Stimulated activated naive CD8-positive, alpha-beta T cell treated with anti-CD3 and anti-CD28 coated beads, Interleukin-15, amount 100 ng/mL, for 72 hours (primary cell): ENCODE results near the gene C6orf163.
A peak's percentile ranks its signal among the peaks of the same experiment; 100 is the strongest.

ENCODE experiments used
- ATAC-seq: fragments of 150-1000 bp; cut with Tn5 transposase; 2 replicates; pipeline ENCODE4 v1.10.0; 2021; ENCODE audit warnings: mild to moderate bottlenecking, moderate library complexity
- DNase-seq, 2 donors: peaks; one replicate each; pipeline ENCODE4 v3.0.0; 2021 to 2022
- H3K27ac Mint-ChIP-seq, 2 donors: one replicate each; pipeline ENCODE4 v1.8.0; 2022; ENCODE audit warnings: mild to moderate bottlenecking in 2 of 2, mixed read lengths in 2 of 2, moderate library complexity in 2 of 2
- H3K27me3 Mint-ChIP-seq: one replicate; pipeline ENCODE4 v1.8.0; 2022; ENCODE audit warnings: mixed read lengths
- H3K4me1 Mint-ChIP-seq: one replicate; pipeline ENCODE4 v1.8.0; 2022; ENCODE audit warnings: mild to moderate bottlenecking, mixed read lengths
- H3K4me3 Mint-ChIP-seq, 2 donors: one replicate each; pipeline ENCODE4 v1.8.0; 2022; ENCODE audit warnings: mild to moderate bottlenecking in 2 of 2, mixed read lengths in 2 of 2, moderate library complexity in 1 of 2
- H3K9me3 Mint-ChIP-seq, 2 donors: one replicate each; pipeline ENCODE4 v1.8.0; 2022; ENCODE audit warnings: mixed read lengths in 2 of 2

The C6orf163 gene

GRCh38 chr6:87341158-87341557 is 3.5 kb upstream of the C6orf163 start:
- Mint-ChIP-seq H3K27me3 (no peaks in the 10 kb centered on the region), H3K27ac (no peak overlapping the region), H3K4me1 (no peaks in the 10 kb centered on the region), H3K4me3 (no peak overlapping the region), H3K9me3 (no peaks in the 10 kb centered on the region)
- no peak for DNase-seq
- no peak for ATAC-seq

GRCh38 chr6:87341899-87342298 is 2.7 kb upstream of the C6orf163 start:
- DNase-seq, result no peak
- H3K9me3 Mint-ChIP-seq, result no peaks in the 10 kb centered on the region
- H3K27me3 Mint-ChIP-seq, result no peaks in the 10 kb centered on the region
- no peak overlapping the region for H3K27ac Mint-ChIP-seq
- no peak for ATAC-seq
- H3K4me1 Mint-ChIP-seq, result no peaks in the 10 kb centered on the region
- no peak overlapping the region for H3K4me3 Mint-ChIP-seq

- Mint-ChIP-seq H3K4me3 (no peak overlapping the region), H3K27ac (no peak overlapping the region), H3K27me3 (no peaks in the 10 kb centered on the region), H3K4me1 (no peaks in the 10 kb centered on the region), H3K9me3 (no peaks in the 10 kb centered on the region)
- no peak for DNase-seq
- no peak for ATAC-seq
These were observed 1.8 kb upstream of the C6orf163 start for GRCh38 chr6:87342829-87343228.

- ATAC-seq (no peak), DNase-seq (no peak)
- no peak overlapping the region for H3K27ac Mint-ChIP-seq
- H3K4me3 Mint-ChIP-seq, result no peak overlapping the region
- no peaks in the 10 kb centered on the region for H3K9me3 Mint-ChIP-seq
- H3K27me3 Mint-ChIP-seq, result no peaks in the 10 kb centered on the region
- no peaks in the 10 kb centered on the region for H3K4me1 Mint-ChIP-seq
These were observed 2.1 kb downstream of the C6orf163 start for GRCh38 chr6:87346700-87347099.

- Mint-ChIP-seq H3K4me3 (no peak overlapping the region), H3K4me1 (no peaks in the 10 kb centered on the region), H3K27ac (no peak overlapping the region), H3K9me3 (no peaks in the 10 kb centered on the region), H3K27me3 (no peaks in the 10 kb centered on the region)
- DNase-seq (no peak), ATAC-seq (no peak)
These were observed 5.3 kb downstream of the C6orf163 start for GRCh38 chr6:87349896-87350295.

GRCh38 chr6:87350516-87350915 is 5.9 kb downstream of the C6orf163 start:
- Mint-ChIP-seq H3K9me3 (no peaks in the 10 kb centered on the region), H3K27ac (no peak overlapping the region), H3K4me1 (no peaks in the 10 kb centered on the region), H3K27me3 (no peaks in the 10 kb centered on the region), H3K4me3 (no peak overlapping the region)
- DNase-seq (no peak), ATAC-seq (no peak)

- no peak for DNase-seq
- no peaks in the 10 kb centered on the region for H3K9me3 Mint-ChIP-seq
- no peaks in the 10 kb centered on the region for H3K4me1 Mint-ChIP-seq
- H3K27me3 Mint-ChIP-seq, result no peaks in the 10 kb centered on the region
- no peak overlapping the region for H3K27ac Mint-ChIP-seq
- ATAC-seq, result no peak
- H3K4me3 Mint-ChIP-seq, result no peak overlapping the region
These were observed 7.0 kb downstream of the C6orf163 start for GRCh38 chr6:87351583-87351982.

- Mint-ChIP-seq H3K27me3 (no peaks in the 10 kb centered on the region), H3K9me3 (no peaks in the 10 kb centered on the region), H3K4me1 (no peaks in the 10 kb centered on the region), H3K4me3 (no peak overlapping the region), H3K27ac (no peak overlapping the region)
- ATAC-seq, result no peak
- DNase-seq, result no peak
These were observed 11.6 kb downstream of the C6orf163 start for GRCh38 chr6:87356181-87356580.

GRCh38 chr6:87357479-87358196 is 13.0 kb downstream of the C6orf163 start:
- H3K27ac Mint-ChIP-seq, result no peak overlapping the region
- no peak for ATAC-seq
- no peaks in the 10 kb centered on the region for H3K27me3 Mint-ChIP-seq
- no peaks in the 10 kb centered on the region for H3K4me1 Mint-ChIP-seq
- no peak for DNase-seq
- no peak overlapping the region for H3K4me3 Mint-ChIP-seq
- no peaks in the 10 kb centered on the region for H3K9me3 Mint-ChIP-seq

- Mint-ChIP-seq H3K27me3 (no peaks in the 10 kb centered on the region), H3K9me3 (peaks cover 12 to 15% of the 10 kb centered on the region in 2 donors), H3K4me3 (no peak overlapping the region), H3K4me1 (no peaks in the 10 kb centered on the region), H3K27ac (no peak overlapping the region)
- no peak for DNase-seq
- ATAC-seq, result no peak
These were observed 20.1 kb downstream of the C6orf163 start for GRCh38 chr6:87364602-87365252.

GRCh38 chr6:87366072-87366827 is 21.6 kb downstream of the C6orf163 start:
- Mint-ChIP-seq H3K27me3 (no peaks in the 10 kb centered on the region), H3K9me3 (peaks cover 16 to 19% of the 10 kb centered on the region in 2 donors), H3K4me3 (no peak overlapping the region), H3K27ac (no peak overlapping the region), H3K4me1 (no peaks in the 10 kb centered on the region)
- no peak for DNase-seq
- no peak for ATAC-seq

- no peaks in the 10 kb centered on the region for H3K27me3 Mint-ChIP-seq
- H3K4me3 Mint-ChIP-seq, result no peak overlapping the region
- ATAC-seq, result no peak
- peaks cover 16 to 19% of the 10 kb centered on the region in 2 donors for H3K9me3 Mint-ChIP-seq
- no peaks in the 10 kb centered on the region for H3K4me1 Mint-ChIP-seq
- no peak overlapping the region for H3K27ac Mint-ChIP-seq
- no peak for DNase-seq
These were observed 22.3 kb downstream of the C6orf163 start for GRCh38 chr6:87366899-87367298.

- H3K4me3 Mint-ChIP-seq, result no peak overlapping the region
- no peaks in the 10 kb centered on the region for H3K27me3 Mint-ChIP-seq
- H3K27ac Mint-ChIP-seq, result no peak overlapping the region
- ATAC-seq (no peak), DNase-seq (no peak)
- H3K4me1 Mint-ChIP-seq, result no peaks in the 10 kb centered on the region
- peaks cover 6 to 7% of the 10 kb centered on the region in 2 donors for H3K9me3 Mint-ChIP-seq
These were observed 28.8 kb downstream of the C6orf163 start for GRCh38 chr6:87373377-87373776.

- no peaks in the 10 kb centered on the region for H3K27me3 Mint-ChIP-seq
- no peaks in the 10 kb centered on the region for H3K9me3 Mint-ChIP-seq
- no peak overlapping the region for H3K4me3 Mint-ChIP-seq
- ATAC-seq (no peak), DNase-seq (no peak)
- peaks cover 10% of the 10 kb centered on the region for H3K4me1 Mint-ChIP-seq
- H3K27ac Mint-ChIP-seq, result no peak overlapping the region
These were observed 30.7 kb downstream of the C6orf163 start for GRCh38 chr6:87375315-87375714.

GRCh38 chr6:87376643-87377042 is 32.0 kb downstream of the C6orf163 start:
- Mint-ChIP-seq H3K4me1 (peaks cover 10% of the 10 kb centered on the region), H3K4me3 (no peak overlapping the region), H3K27me3 (no peaks in the 10 kb centered on the region), H3K9me3 (no peaks in the 10 kb centered on the region), H3K27ac (no peak overlapping the region)
- ATAC-seq (no peak), DNase-seq (no peak)

GRCh38 chr6:87378947-87379346 is 34.3 kb downstream of the C6orf163 start:
- H3K4me3 Mint-ChIP-seq, result no peak overlapping the region
- no peaks in the 10 kb centered on the region for H3K9me3 Mint-ChIP-seq
- H3K27ac Mint-ChIP-seq, result peak overlapping the region in 1 of 2 donors; percentile 10
- ATAC-seq, result no peak
- H3K27me3 Mint-ChIP-seq, result no peaks in the 10 kb centered on the region
- no peak for DNase-seq
- peaks cover 10% of the 10 kb centered on the region for H3K4me1 Mint-ChIP-seq
